K562 (cell line): ENCODE results near the gene PLCG2. TPM values are rescaled to one million over a fixed set of nuclear protein-coding genes. Genes with fewer than 3 reads are reported as not detected.

ENCODE experiments used
- ATAC-seq: fragments of 200-7000 bp; cut with Tn5 transposase; 3 replicates; pipeline ENCODE4 v1.9.1; 2020; ENCODE audit warnings: moderate library complexity
- BruUV-seq: library from RNA; stranded (reverse); fragments of 400-500 nt; replicated peaks from 2 replicates; lab custom pipeline; 2021; lab: Mats Ljungman, UMichigan
- CTCF ChIA-PET: fragments of 300-600 bp; formaldehyde crosslinking; extraction: SDS; loops from one replicate; lab custom pipeline; 2021; ENCODE audit warnings: low intra/inter-chr PET ratio; lab: Yijun Ruan, JAX
- POLR2A ChIA-PET: fragments of 300-600, 350-650 bp; sonication (Branson Sonifier 250); formaldehyde crosslinking; extraction: SDS; loops from one replicate; lab custom pipeline; 2021; ENCODE audit warnings: antibody characterized with exemption, inconsistent platforms; lab: Yijun Ruan, JAX
- DNase-seq, 4 experiments: peaks; one replicate each; pipeline versions ENCODE4 v3.0.0 to v3.0.0-alpha.2; 2011 to 2018; ENCODE audit warnings: low spot score in 3 of 4, mixed read lengths in 3 of 4; ENCODE audit errors: extremely low read depth in 1 of 4
- FAIRE-seq: peaks from 2 replicates; lab custom pipeline; 2011; peaks lifted over from hg19 to GRCh38; lab: Jason Lieb, UNC
- H2AFZ ChIP-seq: 2 replicates; pipeline ENCODE4 v1.6.0; 2011; ENCODE audit warnings: low read depth, low read length, control low read depth, inconsistent platforms
- H3K27ac ChIP-seq: fragments of 200-600 bp; 3 replicates; pipeline ENCODE4 v1.8.0; 2011; ENCODE audit warnings: low read depth, mild to moderate bottlenecking, control low read depth, inconsistent platforms, low read length, moderate library complexity, mixed read lengths; ENCODE audit errors: extremely low read depth
- H3K27me3 ChIP-seq, 2 experiments: fragments of 300-600 bp in 1 of 2; 2 replicates in 1 of 2; 3 replicates in 1 of 2; pipeline versions ENCODE4 v1.6.0 to v1.8.0; 2011; ENCODE audit warnings: inconsistent platforms in 2 of 2, low read length in 2 of 2, mild to moderate bottlenecking in 1 of 2, mixed read lengths in 1 of 2, moderate library complexity in 1 of 2; ENCODE audit not compliant: control insufficient read depth in 2 of 2, insufficient read depth in 2 of 2
- H3K36me3 ChIP-seq: fragments of 300-600 bp; 3 replicates; pipeline ENCODE4 v1.8.0; 2011; ENCODE audit warnings: mild to moderate bottlenecking, low read length, inconsistent platforms; ENCODE audit not compliant: control insufficient read depth, insufficient read depth
- H3K4me1 ChIP-seq, 2 experiments: fragments of 200-600 bp in 1 of 2; replicated peaks in 1 of 2; 2 replicates in 1 of 2; 3 replicates in 1 of 2; pipeline versions ENCODE4 v1.5.1 to v1.8.0; 2011; ENCODE audit warnings: inconsistent platforms in 2 of 2, low read length in 2 of 2, mild to moderate bottlenecking in 1 of 2, mixed read lengths in 1 of 2, moderate library complexity in 1 of 2; ENCODE audit not compliant: control insufficient read depth in 2 of 2, insufficient read depth in 2 of 2
- H3K4me2 ChIP-seq: 2 replicates; pipeline ENCODE4 v1.6.1; 2011; ENCODE audit warnings: low read length, control low read depth, inconsistent platforms, mixed read lengths; ENCODE audit not compliant: insufficient read depth
- H3K4me3 ChIP-seq: fragments of 200-600 bp; sonication (generic), shearing (Covaris generic); 2 replicates; pipeline ENCODE4 v1.5.1; 2016; ENCODE audit warnings: control low read depth, inconsistent platforms
- H3K79me2 ChIP-seq: fragments of 200-600 bp; 3 replicates; pipeline ENCODE4 v1.8.0; 2011; ENCODE audit warnings: low read length, inconsistent platforms; ENCODE audit not compliant: control insufficient read depth, insufficient read depth
- H3K9ac ChIP-seq, 2 experiments: 2 replicates each; pipeline versions ENCODE4 v1.6.0 to v1.6.1; 2011; ENCODE audit warnings: low read depth in 2 of 2, low read length in 2 of 2, control low read depth in 1 of 2, inconsistent platforms in 1 of 2, mild to moderate bottlenecking in 1 of 2, mixed read lengths in 1 of 2; ENCODE audit not compliant: insufficient read depth in 1 of 2
- H3K9me1 ChIP-seq: one replicate; pipeline ENCODE4 v1.6.0; 2011; ENCODE audit warnings: inconsistent platforms, mild to moderate bottlenecking, low read length, moderate library complexity; ENCODE audit not compliant: control insufficient read depth, insufficient read depth
- H3K9me3 ChIP-seq: replicated peaks from 2 replicates; pipeline ENCODE4 v1.5.1; 2011; ENCODE audit warnings: low read depth, low read length, inconsistent platforms; ENCODE audit not compliant: control insufficient read depth, insufficient read depth
- H4K20me1 ChIP-seq: replicated peaks from 2 replicates; pipeline ENCODE4 v1.6.1; 2011; ENCODE audit warnings: low read length, inconsistent platforms, mixed read lengths; ENCODE audit not compliant: control insufficient read depth, insufficient read depth
- CTCF ChIP-seq, 3 experiments: IDR thresholded peaks in 2 of 3; conservative IDR thresholded peaks in 1 of 3; 2 replicates each; pipeline ENCODE4 v1.5.1; 2011 to 2012; ENCODE audit warnings: low read length in 3 of 3, mild to moderate bottlenecking in 3 of 3, control low read depth in 2 of 3, improper control_type of control experiment in 1 of 3, inconsistent platforms in 1 of 3, low read depth in 1 of 3, mixed read lengths in 1 of 3, moderate library complexity in 1 of 3; ENCODE audit not compliant: insufficient read depth in 2 of 3
- HEY1 ChIP-seq: fragments of 250-450 bp; sonication (Bioruptor Pico); IDR thresholded peaks from 2 replicates; pipeline ENCODE4 v1.5.0; 2020; ENCODE audit warnings: mild to moderate bottlenecking, moderate library complexity, borderline replicate concordance
- JUND ChIP-seq, 2 experiments: IDR thresholded peaks; 2 replicates in 1 of 2; 3 replicates in 1 of 2; pipeline ENCODE4 v1.6.1; 2011; ENCODE audit warnings: borderline replicate concordance in 2 of 2, low read depth in 2 of 2, low read length in 2 of 2, improper control_type of control experiment in 1 of 2, missing biosample characterization in 1 of 2, missing genetic modification characterization in 1 of 2, missing genetic modification reagents in 1 of 2
- KAT8 ChIP-seq: fragments of 450-650 bp; IDR thresholded peaks from 2 replicates; pipeline ENCODE4 v1.6.1; 2016; ENCODE audit warnings: low read depth, mild to moderate bottlenecking
- KLF13 ChIP-seq: fragments of 450-650 bp; IDR thresholded peaks from 2 replicates; pipeline ENCODE4 v1.6.1; 2016; ENCODE audit warnings: missing genetic modification characterization, low read depth, mild to moderate bottlenecking, missing compliant biosample characterization, moderate library complexity, borderline replicate concordance
- MAZ ChIP-seq, 2 experiments: fragments of 450-650 bp in 1 of 2; sonication (generic) in 1 of 2; formaldehyde crosslinking; IDR thresholded peaks in 1 of 2; conservative IDR thresholded peaks in 1 of 2; 2 replicates each; pipeline versions ENCODE4 v1.4.0 to v1.5.0; 2020; ENCODE audit warnings: mild to moderate bottlenecking in 1 of 2, missing genetic modification reagents in 1 of 2
- MYC ChIP-seq, 2 experiments: fragments of 250-450 bp in 1 of 2; sonication (Bioruptor Pico) in 1 of 2; IDR thresholded peaks; 2 replicates each; pipeline versions ENCODE4 v1.5.1 to v1.6.1; 2012 to 2021; ENCODE audit warnings: low read depth in 2 of 2, borderline replicate concordance in 1 of 2, improper control_type of control experiment in 1 of 2, low read length in 1 of 2, mild to moderate bottlenecking in 1 of 2, moderate library complexity in 1 of 2
- RBM25 ChIP-seq: fragments of 200-400 bp; formaldehyde crosslinking; IDR thresholded peaks from 2 replicates; pipeline ENCODE4 v1.6.1; 2018; ENCODE audit warnings: low read length, low read depth, moderate library complexity; ENCODE audit not compliant: severe bottlenecking
- SMARCC2 ChIP-seq: fragments of 450-650 bp; IDR thresholded peaks from 2 replicates; pipeline ENCODE4 v1.6.1; 2017; ENCODE audit warnings: antibody characterized with exemption, moderate library complexity, mild to moderate bottlenecking, low read depth
- ZNF239 ChIP-seq: fragments of 250-450 bp; sonication (Bioruptor Pico); IDR thresholded peaks from 2 replicates; pipeline ENCODE4 v1.4.0; 2020; ENCODE audit warnings: mild to moderate bottlenecking
- ZNF282 ChIP-seq: sonication (generic); formaldehyde crosslinking; IDR thresholded peaks from 2 replicates; pipeline ENCODE4 v1.8.1; 2023; ENCODE audit warnings: missing genetic modification reagents
- ZNF311 ChIP-seq: fragments of 250-450 bp; sonication (Bioruptor Pico); IDR thresholded peaks from 2 replicates; pipeline ENCODE4 v1.4.0; 2020; ENCODE audit warnings: mild to moderate bottlenecking, moderate library complexity
- WGBS: fragments of 100-300 bp; shearing (Covaris generic); methylation state at CpG from one replicate; pipeline ENCODE4 v1.1.6; 2016; ENCODE audit warnings: low coverage, mixed read lengths; ENCODE audit not compliant: insufficient coverage; ENCODE audit errors: missing lambda C conversion rate; 5-methylcytosine and 5-hydroxymethylcytosine counted together
- in situ Hi-C: fragments of 300-500 bp; cut with MboI; formaldehyde crosslinking; loops from 4 replicates; pipeline ENCODE4 v1.15.0; 2018; ENCODE audit warnings: inconsistent platforms, mixed read lengths
- intact Hi-C: fragments of 100-400 bp; cut with micrococcal nuclease; formaldehyde crosslinking; loops from 2 replicates; pipeline ENCODE4 v1.14.2; 2022
- polyA plus RNA-seq, 8 experiments: library from polyadenylated mRNA; depleted of rRNA in 4 of 8; stranded (reverse) in 5 of 8; unstranded in 3 of 8; fragments of >200 nt; fragmentation: Nextera tagmentation in 2 of 8; fragmentation: Illumina TruSeq in 1 of 8; extraction: Ambion mirVana in 2 of 8; extraction: Trizol in 1 of 8; gene quantifications; 2 replicates each; pipeline versions ENCODE4 v1.2.1 to v1.2.3, GENCODE V29; 2011 to 2014; ENCODE audit warnings: inconsistent platforms in 1 of 8, missing spikeins in 1 of 8
- total RNA-seq, 7 experiments: library from RNA; depleted of rRNA in 6 of 7; stranded (reverse); fragments of >200 nt in 6 of 7; fragmentation: Illumina TruSeq in 2 of 7; extraction: Trizol in 2 of 7; gene quantifications; 2 replicates each; pipeline versions ENCODE4 v1.2.1 to v1.2.3, GENCODE V29; 2011 to 2021; ENCODE audit warnings: low replicate concordance in 1 of 7
- TF ChIP-seq, protein P1 (sequence below): fragments of 450-650 bp; formaldehyde crosslinking; conservative IDR thresholded peaks from 2 replicates; pipeline ENCODE4 v1.4.0; 2022; ENCODE audit warnings: mild to moderate bottlenecking, missing genetic modification characterization
- TF ChIP-seq, protein P2 (sequence below): sonication (generic); formaldehyde crosslinking; IDR thresholded peaks from 2 replicates; pipeline ENCODE4 v1.8.1; 2023; ENCODE audit warnings: mild to moderate bottlenecking, missing genetic modification reagents, moderate library complexity
- TF ChIP-seq, protein P3 (sequence below): fragments of 250-450 bp; sonication (Bioruptor Pico); IDR thresholded peaks from 2 replicates; pipeline ENCODE4 v1.4.0; 2020

The PLCG2 gene
- total and polyA plus RNA-seq, 9 of the 15 experiments (the other 6 are each of a cell fraction or from before 2014, with no cell fraction given) = 0.94 to 7.1 (median 3.1) TPM

DNA sequence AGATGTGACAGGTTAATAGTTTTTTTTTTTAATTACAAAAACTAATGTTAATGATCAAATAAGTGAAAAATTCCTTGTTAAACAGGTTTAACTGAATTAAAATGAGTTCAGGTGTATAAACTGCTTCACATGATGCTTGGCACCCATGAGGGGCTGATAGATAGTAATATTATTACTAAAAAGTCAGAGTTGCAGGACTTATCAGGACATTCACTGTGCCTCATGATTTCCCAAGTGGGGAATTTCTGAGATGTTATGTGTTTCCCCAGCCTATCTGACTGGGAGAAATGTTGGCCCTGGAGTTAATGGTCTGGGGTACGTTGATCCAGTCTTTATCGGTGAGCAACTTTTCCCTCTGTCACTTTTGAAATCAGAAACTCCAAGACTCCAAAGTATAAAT is 102.1 kb downstream of the PLCG2 start:
- ChIA-PET CTCF (no interaction called here), POLR2A (no interaction called here)
- no peaks in the 10 kb centered on the region for H3K9me1 ChIP-seq
- H3K4me2 ChIP-seq = no peak overlapping the region
- intact Hi-C loops (no loop called here), in situ Hi-C loops (loop anchor here (10.0 kb wide), 1 partner anchor 516 kb away; no protein-coding TSS in a partner anchor)
- H3K9ac ChIP-seq = no peak overlapping the region
- no peaks in the 10 kb centered on the region for H3K36me3 ChIP-seq
- H3K27me3 ChIP-seq = peaks cover 30 to 74% of the 10 kb centered on the region in 2 experiments
- no peak for FAIRE-seq
- H3K27ac ChIP-seq = no peak overlapping the region
- H4K20me1 ChIP-seq = no peaks in the 10 kb centered on the region
- no peak for TF ChIP-seq ZNF311
- TF ChIP-seq KLF13 (tag) = no peak
- TF ChIP-seq HEY1 (CRISPR knock-in tag) = no peak
- no peak for TF ChIP-seq MYC (IDR thresholded peaks at IDR 0.05; ENCODE audit: low read depth, low read length)
- no peak for TF ChIP-seq MYC (CRISPR knock-in tag; IDR thresholded peaks at IDR 0.05; ENCODE audit: borderline replicate concordance, low read depth)
- TF ChIP-seq SMARCC2 = no peak
- TF ChIP-seq ZNF282 = no peak
- TF ChIP-seq, protein P1, sequence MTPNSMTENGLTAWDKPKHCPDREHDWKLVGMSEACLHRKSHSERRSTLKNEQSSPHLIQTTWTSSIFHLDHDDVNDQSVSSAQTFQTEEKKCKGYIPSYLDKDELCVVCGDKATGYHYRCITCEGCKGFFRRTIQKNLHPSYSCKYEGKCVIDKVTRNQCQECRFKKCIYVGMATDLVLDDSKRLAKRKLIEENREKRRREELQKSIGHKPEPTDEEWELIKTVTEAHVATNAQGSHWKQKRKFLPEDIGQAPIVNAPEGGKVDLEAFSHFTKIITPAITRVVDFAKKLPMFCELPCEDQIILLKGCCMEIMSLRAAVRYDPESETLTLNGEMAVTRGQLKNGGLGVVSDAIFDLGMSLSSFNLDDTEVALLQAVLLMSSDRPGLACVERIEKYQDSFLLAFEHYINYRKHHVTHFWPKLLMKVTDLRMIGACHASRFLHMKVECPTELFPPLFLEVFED (CRISPR knock-in tag) = no peak
- no peak for TF ChIP-seq CTCF (IDR thresholded peaks at IDR 0.05 in 2 of 3, conservative IDR thresholded peaks at IDR 0.05 in 1 of 3; ENCODE audit: insufficient read depth in 2 of 3, low read depth in 1 of 3, low read length in 3 of 3)
- TF ChIP-seq JUND (IDR thresholded peaks at IDR 0.05; ENCODE audit: borderline replicate concordance, low read depth, low read length) = no peak
- no peak for TF ChIP-seq JUND (tag; IDR thresholded peaks at IDR 0.05; ENCODE audit: borderline replicate concordance, low read depth, low read length)
- no peak for TF ChIP-seq KAT8
- TF ChIP-seq, protein P2, sequence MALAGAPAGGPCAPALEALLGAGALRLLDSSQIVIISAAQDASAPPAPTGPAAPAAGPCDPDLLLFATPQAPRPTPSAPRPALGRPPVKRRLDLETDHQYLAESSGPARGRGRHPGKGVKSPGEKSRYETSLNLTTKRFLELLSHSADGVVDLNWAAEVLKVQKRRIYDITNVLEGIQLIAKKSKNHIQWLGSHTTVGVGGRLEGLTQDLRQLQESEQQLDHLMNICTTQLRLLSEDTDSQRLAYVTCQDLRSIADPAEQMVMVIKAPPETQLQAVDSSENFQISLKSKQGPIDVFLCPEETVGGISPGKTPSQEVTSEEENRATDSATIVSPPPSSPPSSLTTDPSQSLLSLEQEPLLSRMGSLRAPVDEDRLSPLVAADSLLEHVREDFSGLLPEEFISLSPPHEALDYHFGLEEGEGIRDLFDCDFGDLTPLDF (CRISPR knock-in tag) = no peak
- TF ChIP-seq RBM25 = peak; percentile 86
- no peak for TF ChIP-seq MAZ (CRISPR knock-in tag; conservative IDR thresholded peaks at IDR 0.05 in 1 of 2, IDR thresholded peaks at IDR 0.05 in 1 of 2)
- TF ChIP-seq ZNF239 (CRISPR knock-in tag) = peak; percentile 99
- TF ChIP-seq, protein P3, sequence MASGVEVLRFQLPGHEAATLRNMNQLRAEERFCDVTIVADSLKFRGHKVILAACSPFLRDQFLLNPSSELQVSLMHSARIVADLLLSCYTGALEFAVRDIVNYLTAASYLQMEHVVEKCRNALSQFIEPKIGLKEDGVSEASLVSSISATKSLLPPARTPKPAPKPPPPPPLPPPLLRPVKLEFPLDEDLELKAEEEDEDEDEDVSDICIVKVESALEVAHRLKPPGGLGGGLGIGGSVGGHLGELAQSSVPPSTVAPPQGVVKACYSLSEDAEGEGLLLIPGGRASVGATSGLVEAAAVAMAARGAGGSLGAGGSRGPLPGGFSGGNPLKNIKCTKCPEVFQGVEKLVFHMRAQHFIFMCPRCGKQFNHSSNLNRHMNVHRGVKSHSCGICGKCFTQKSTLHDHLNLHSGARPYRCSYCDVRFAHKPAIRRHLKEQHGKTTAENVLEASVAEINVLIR (CRISPR knock-in tag) = no peak
- no peaks in the 10 kb centered on the region for H3K4me1 ChIP-seq
- WGBS = 2% methylated on average over 2 of the region's 2 CpGs
- no peak overlapping the region for H3K4me3 ChIP-seq
- DNase-seq = no peak
- ATAC-seq = no peak
- no peaks in the 10 kb centered on the region for H3K79me2 ChIP-seq
- no peaks in the 10 kb centered on the region for H3K9me3 ChIP-seq
- no TSS peak for BruUV-seq
- H2AFZ ChIP-seq = no peak overlapping the region
